GM15510 (cell line): ENCODE data around the gene CIB2.

Experiments
- POLR2A ChIP-seq: IDR thresholded peaks from 3 replicates; pipeline ENCODE4 v1.6.1; 2011; ENCODE audit warnings: borderline replicate concordance; ENCODE audit not compliant: insufficient read length; ENCODE audit errors: extremely low read depth

Gene CIB2

GRCh38 chr15:78083186-78083585 lies 48.1 kb downstream of the CIB2 start:
- TF ChIP-seq POLR2A, result no peak

GRCh38 chr15:78082743-78083110 lies 48.5 kb downstream of the CIB2 start:
- no peak for TF ChIP-seq POLR2A

GRCh38 chr15:78082106-78082742 lies 49.0 kb downstream of the CIB2 start:
- no peak for TF ChIP-seq POLR2A

GRCh38 chr15:78080088-78080460 lies 51.2 kb downstream of the CIB2 start:
- no peak for TF ChIP-seq POLR2A

- TF ChIP-seq POLR2A, result no peak
Observed at GRCh38 chr15:78079298-78080087, 51.8 kb downstream of the CIB2 start.

GRCh38 chr15:78077871-78078210 lies 53.4 kb downstream of the CIB2 start:
- no peak for TF ChIP-seq POLR2A

GRCh38 chr15:78077053-78077870 lies 54.0 kb downstream of the CIB2 start, which contains the start of gene TBC1D2B:
Gene TBC1D2B, minus strand, starts transcription at chr15:78077711. Its CDS starts 59 bp downstream, at chr15:78077652.
- peak; percentile 45 for TF ChIP-seq POLR2A

- no peak for TF ChIP-seq POLR2A
Observed at GRCh38 chr15:78076231-78077052, 54.8 kb downstream of the CIB2 start.

GRCh38 chr15:78075490-78076230 lies 55.6 kb downstream of the CIB2 start:
- no peak for TF ChIP-seq POLR2A

- no peak for TF ChIP-seq POLR2A
Observed at GRCh38 chr15:78073046-78073787, 58.0 kb downstream of the CIB2 start.

GRCh38 chr15:78072080-78072892 lies 59.0 kb downstream of the CIB2 start:
- no peak for TF ChIP-seq POLR2A

GRCh38 chr15:78071383-78071782 lies 59.9 kb downstream of the CIB2 start:
- no peak for TF ChIP-seq POLR2A
